ENCODE results near the gene ACYP2. TPM values are rescaled to one million over a fixed set of nuclear protein-coding genes. Genes with fewer than 3 reads are reported as not detected.

The ACYP2 gene
- total RNA-seq, 1 experiment from 2014 or later = 5.0 TPM

Small RNA genes within 50 kb of the gene (small RNA-seq; reads per million reads assigned to genes)
- 0 reads per million in 2 experiments for gene RNU7-172P

Other genes with a start within 250 kb of the ACYP2 start
- 40.4 and 42.7 TPM in 2 replicates for gene PSME4, start 144.6 kb upstream of the ACYP2 start, total RNA-seq (2014; rRNA removed; shearing (Covaris generic))
- gene TSPYL6, start 140.6 kb downstream of the ACYP2 start, total RNA-seq (2014; rRNA removed; shearing (Covaris generic)) = not detected in 2 replicates